Ovary (tissue), 3 donors: ENCODE measurements around the gene NAA40.

ENCODE experiments used
- CTCF ChIP-seq, 3 donors: fragments of 450-650 bp in 2 of 3; fragments of 200-600 bp in 1 of 3; IDR thresholded peaks; one replicate each; pipeline versions ENCODE4 v1.5.1 to v1.8.0; 2016 to 2022; ENCODE audit warnings: antibody characterized with exemption in 3 of 3, mild to moderate bottlenecking in 1 of 3
- EP300 ChIP-seq: sonication (generic); formaldehyde crosslinking; IDR thresholded peaks from one replicate; pipeline ENCODE4 v1.6.1; 2017; ENCODE audit warnings: antibody characterized with exemption
- POLR2A ChIP-seq: fragments of 450-650 bp; IDR thresholded peaks from one replicate; pipeline ENCODE4 v1.6.1; 2017; ENCODE audit warnings: antibody characterized with exemption, mild to moderate bottlenecking, moderate library complexity
- donor health status: DM: no; HTN: no; CAD: no.

DNA sequence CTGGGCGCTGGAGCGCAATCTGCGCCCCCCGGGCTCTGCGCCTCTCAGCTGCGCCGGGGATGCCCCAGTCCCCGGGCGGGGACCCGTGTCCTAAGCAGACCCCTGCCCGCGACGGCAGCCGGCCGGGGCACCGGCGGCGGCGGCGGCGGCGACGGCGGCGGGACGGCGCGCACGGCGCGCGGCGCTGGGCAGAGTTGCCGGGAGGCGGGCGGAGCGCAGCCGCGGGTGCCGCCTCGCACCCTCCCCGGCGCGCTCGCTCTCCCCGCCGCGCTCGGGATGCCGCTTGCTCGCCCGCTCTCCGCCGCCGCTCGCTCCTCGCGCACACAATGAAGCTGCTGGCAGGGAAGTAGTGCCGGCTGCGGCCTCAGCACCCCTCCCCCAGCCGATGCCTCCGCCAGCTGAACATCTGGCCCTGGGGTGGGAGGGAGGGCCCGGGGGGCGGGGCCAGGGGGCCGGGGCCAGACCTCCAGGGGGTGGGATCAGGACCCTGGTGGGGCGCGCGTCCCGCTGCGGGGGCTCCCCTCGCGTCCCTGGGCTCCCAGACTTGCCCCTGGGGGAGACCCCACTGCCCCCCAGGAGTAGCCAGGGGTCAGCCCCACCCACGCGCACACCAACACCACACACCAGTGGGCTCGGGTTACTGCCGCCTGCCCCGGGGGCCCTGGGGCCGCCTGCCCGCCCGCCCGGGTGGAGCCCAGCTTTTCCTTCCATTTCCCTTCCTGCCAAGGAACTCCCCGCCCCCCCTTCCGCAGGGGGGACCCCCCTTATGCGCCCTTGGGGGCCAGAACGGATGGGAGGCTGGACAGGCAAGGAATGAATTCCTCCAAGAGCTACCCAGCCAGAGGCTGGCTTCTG, 21.7 kb upstream of the NAA40 start, which contains the start of gene RCOR2:
- TF ChIP-seq CTCF (IDR thresholded peaks at IDR 0.05) (no peak), EP300 (no peak), POLR2A (no peak)
